ENCODE measurements around the gene CYP2U1. TPM values are rescaled to one million over a fixed set of nuclear protein-coding genes. Genes with fewer than 3 reads are reported as not detected.

Gene CYP2U1
- total and polyA plus RNA-seq, 9 of the 15 experiments (the other 6 are each of a cell fraction or from before 2014, with no cell fraction given): 0.03 to 0.15 (median 0.07) TPM

- TF ChIP-seq, protein P1, sequence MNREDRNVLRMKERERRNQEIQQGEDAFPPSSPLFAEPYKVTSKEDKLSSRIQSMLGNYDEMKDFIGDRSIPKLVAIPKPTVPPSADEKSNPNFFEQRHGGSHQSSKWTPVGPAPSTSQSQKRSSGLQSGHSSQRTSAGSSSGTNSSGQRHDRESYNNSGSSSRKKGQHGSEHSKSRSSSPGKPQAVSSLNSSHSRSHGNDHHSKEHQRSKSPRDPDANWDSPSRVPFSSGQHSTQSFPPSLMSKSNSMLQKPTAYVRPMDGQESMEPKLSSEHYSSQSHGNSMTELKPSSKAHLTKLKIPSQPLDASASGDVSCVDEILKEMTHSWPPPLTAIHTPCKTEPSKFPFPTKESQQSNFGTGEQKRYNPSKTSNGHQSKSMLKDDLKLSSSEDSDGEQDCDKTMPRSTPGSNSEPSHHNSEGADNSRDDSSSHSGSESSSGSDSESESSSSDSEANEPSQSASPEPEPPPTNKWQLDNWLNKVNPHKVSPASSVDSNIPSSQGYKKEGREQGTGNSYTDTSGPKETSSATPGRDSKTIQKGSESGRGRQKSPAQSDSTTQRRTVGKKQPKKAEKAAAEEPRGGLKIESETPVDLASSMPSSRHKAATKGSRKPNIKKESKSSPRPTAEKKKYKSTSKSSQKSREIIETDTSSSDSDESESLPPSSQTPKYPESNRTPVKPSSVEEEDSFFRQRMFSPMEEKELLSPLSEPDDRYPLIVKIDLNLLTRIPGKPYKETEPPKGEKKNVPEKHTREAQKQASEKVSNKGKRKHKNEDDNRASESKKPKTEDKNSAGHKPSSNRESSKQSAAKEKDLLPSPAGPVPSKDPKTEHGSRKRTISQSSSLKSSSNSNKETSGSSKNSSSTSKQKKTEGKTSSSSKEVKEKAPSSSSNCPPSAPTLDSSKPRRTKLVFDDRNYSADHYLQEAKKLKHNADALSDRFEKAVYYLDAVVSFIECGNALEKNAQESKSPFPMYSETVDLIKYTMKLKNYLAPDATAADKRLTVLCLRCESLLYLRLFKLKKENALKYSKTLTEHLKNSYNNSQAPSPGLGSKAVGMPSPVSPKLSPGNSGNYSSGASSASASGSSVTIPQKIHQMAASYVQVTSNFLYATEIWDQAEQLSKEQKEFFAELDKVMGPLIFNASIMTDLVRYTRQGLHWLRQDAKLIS (CRISPR knock-in tag; IDR thresholded peaks at IDR 0.05): no peak
These were observed 66.4 kb downstream of the CYP2U1 start (continued) for GRCh38 chr4:107997794-107998193.

DNA sequence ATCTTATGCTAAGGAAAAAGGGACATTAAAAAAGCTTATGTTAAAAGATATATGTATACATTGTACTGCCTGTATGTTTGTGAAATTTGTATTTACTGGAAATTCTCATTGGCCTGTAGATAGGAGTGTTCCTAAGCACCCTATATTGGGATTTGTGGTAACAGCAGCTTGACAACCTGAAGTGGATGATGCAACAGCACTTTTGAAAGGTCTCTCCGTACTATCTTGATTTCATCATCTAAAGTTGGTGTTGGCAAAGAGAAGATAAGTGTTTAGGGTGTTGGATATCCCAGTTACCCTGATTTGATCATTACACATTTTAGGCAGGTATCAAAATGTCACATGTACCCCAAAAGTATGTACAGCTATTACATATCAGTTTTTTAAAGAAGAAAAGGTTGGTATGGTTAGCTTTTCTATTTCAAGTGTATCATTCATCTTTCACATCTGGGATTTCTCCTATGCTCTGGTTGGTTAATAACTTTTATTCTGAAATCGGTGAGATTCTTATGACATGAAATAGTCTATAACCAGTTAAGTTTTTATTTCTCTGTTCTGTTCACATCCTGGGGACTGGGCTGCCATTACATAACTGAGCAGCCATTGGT is 68.7 kb downstream of the CYP2U1 start:
- no peaks in the 10 kb centered on the region for H3K9me1 ChIP-seq (ENCODE audit: control insufficient read depth, insufficient read depth, low read length)
- FAIRE-seq (no peak), ATAC-seq (peak; percentile 46), DNase-seq (ENCODE audit: extremely low read depth in 1 of 4, low spot score in 3 of 4) (no peak)
- BruUV-seq (replicated peaks): no TSS peak
- H3K36me3 ChIP-seq (ENCODE audit: control insufficient read depth, insufficient read depth, low read length): peaks cover 37% of the 10 kb centered on the region
- in situ Hi-C loops (cut with MboI) (no loop called here), intact Hi-C loops (cut with micrococcal nuclease) (no loop called here)
- peaks cover 0 to 37% of the 10 kb centered on the region in 2 experiments; a peak in 3 of 5 replicates for H3K4me1 ChIP-seq (replicated peaks in 1 of 2; ENCODE audit: control insufficient read depth in 2 of 2, insufficient read depth in 2 of 2, low read length in 2 of 2)
- POLR2A ChIA-PET: interaction anchor here (1.5 kb wide), 1 partner anchor 12 kb away, joined by 5 read pairs; no protein-coding TSS in a partner anchor
- H3K4me3 ChIP-seq: no peak overlapping the region
- no peaks in the 10 kb centered on the region for H3K9me3 ChIP-seq (replicated peaks; ENCODE audit: control insufficient read depth, insufficient read depth, low read depth, low read length)
- peaks cover 37% of the 10 kb centered on the region for H3K79me2 ChIP-seq (ENCODE audit: control insufficient read depth, insufficient read depth, low read length)
- no peak overlapping the region for H3K27ac ChIP-seq (ENCODE audit: extremely low read depth, low read depth, low read length)
- CTCF ChIA-PET (ENCODE audit: low intra/inter-chr PET ratio): no interaction called here
- no peak overlapping the region for H3K9ac ChIP-seq (ENCODE audit: insufficient read depth in 1 of 2, low read depth in 2 of 2, low read length in 2 of 2)
- no peaks in the 10 kb centered on the region for H3K27me3 ChIP-seq (ENCODE audit: control insufficient read depth in 2 of 2, insufficient read depth in 2 of 2, low read length in 2 of 2)
- H4K20me1 ChIP-seq (replicated peaks; ENCODE audit: control insufficient read depth, insufficient read depth, low read length): no peaks in the 10 kb centered on the region
- no peak overlapping the region for H3K4me2 ChIP-seq (ENCODE audit: insufficient read depth, low read length)
- 39% methylated on average over 2 of the region's 2 CpGs for WGBS (ENCODE audit: insufficient coverage, low coverage, missing lambda C conversion rate)
- H2AFZ ChIP-seq (ENCODE audit: low read depth, low read length): no peak overlapping the region
- peak; percentile 90 for TF ChIP-seq ZSCAN32 (CRISPR knock-in tag; IDR thresholded peaks at IDR 0.05)
- TF ChIP-seq RCOR1 (IDR thresholded peaks at IDR 0.05; ENCODE audit: borderline replicate concordance in 1 of 2, low read depth in 2 of 2, low read length in 2 of 2): peak in 1 of 2 experiments; percentile 83; a peak in 2 of 4 replicates
- TF ChIP-seq DPF2 (IDR thresholded peaks at IDR 0.05): peak; percentile 36; the same call in 1 of the 2 replicates
- TF ChIP-seq JUN (IDR thresholded peaks at IDR 0.05; ENCODE audit: borderline replicate concordance, low read depth, low read length): peak; percentile 32; the same call in 1 of the 2 replicates
- TF ChIP-seq JUN (CRISPR knock-in tag; IDR thresholded peaks at IDR 0.05; ENCODE audit: borderline replicate concordance): no peak
- TF ChIP-seq, protein P2, sequence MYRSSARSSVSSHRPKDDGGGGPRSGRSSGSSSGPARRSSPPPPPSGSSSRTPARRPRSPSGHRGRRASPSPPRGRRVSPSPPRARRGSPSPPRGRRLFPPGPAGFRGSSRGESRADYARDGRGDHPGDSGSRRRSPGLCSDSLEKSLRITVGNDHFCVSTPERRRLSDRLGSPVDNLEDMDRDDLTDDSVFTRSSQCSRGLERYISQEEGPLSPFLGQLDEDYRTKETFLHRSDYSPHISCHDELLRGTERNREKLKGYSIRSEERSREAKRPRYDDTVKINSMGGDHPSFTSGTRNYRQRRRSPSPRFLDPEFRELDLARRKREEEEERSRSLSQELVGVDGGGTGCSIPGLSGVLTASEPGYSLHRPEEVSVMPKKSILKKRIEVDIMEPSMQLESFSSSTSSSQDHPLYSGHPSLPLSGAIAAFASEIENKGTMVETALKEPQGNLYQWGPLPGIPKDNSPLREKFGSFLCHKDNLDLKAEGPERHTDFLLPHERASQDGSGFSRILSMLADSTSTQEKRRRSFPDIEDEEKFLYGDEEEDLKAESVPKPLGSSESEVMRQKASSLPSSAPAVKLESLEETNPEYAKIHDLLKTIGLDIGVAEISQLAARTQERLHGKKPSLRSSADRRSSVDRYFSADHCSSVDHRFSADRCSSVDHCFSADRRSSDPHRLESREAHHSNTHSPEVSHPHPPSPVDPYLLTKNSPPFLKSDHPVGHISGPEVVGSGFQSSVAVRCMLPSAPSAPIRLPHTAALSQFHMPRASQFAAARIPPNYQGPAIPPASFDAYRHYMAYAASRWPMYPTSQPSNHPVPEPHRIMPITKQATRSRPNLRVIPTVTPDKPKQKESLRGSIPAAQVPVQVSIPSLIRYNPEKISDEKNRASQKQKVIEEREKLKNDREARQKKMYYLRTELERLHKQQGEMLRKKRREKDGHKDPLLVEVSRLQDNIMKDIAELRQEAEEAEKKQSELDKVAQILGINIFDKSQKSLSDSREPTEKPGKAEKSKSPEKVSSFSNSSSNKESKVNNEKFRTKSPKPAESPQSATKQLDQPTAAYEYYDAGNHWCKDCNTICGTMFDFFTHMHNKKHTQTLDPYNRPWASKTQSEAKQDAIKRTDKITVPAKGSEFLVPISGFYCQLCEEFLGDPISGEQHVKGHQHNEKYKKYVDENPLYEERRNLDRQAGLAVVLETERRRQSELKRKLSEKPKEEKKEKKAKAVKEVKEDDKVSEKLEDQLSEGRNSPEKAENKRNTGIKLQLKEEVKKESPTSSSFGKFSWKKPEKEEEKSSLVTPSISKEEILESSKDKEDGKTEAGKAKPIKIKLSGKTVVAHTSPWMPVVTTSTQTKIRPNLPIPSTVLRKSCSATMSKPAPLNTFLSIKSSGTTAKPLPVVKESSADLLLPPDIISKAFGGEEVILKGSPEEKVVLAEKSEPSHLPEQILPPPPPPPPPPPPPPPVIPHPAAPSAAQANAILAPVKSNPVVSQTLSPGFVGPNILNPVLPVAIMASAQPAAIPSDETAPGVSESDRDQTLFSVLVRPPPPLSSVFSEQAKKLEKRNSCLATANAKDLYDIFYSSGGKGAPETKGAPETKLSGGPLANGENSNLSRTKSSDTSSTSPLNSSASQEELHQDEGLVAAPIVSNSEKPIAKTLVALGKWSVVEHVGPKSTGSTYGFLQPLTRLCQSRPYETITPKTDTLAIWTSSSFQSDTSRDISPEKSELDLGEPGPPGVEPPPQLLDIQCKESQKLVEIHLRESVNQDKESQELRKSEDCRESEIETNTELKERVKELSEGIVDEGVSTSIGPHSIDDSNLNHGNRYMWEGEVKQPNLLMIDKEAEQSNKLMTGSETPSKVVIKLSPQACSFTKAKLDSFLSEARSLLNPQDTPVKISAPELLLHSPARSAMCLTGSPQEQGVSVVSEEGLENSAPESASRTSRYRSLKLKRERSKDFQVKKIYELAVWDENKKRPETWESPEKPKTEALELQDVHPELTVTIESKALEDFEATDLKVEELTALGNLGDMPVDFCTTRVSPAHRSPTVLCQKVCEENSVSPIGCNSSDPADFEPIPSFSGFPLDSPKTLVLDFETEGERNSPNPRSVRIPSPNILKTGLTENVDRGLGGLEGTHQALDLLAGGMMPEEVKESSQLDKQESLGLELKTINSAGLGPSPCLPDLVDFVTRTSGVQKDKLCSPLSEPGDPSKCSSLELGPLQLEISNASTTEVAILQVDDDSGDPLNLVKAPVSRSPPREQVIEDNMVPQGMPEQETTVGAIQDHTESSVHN (IDR thresholded peaks at IDR 0.05; ENCODE audit: borderline replicate concordance in 1 of 2, low read depth in 1 of 2): 0 out of 4 replicates have a peak, but pooled peaks of 1 of the 2 experiments have one; percentile 28
